ENCODE results near the gene GPC1.

GRCh38 chr2:240403396-240404104 is 31.9 kb upstream of the GPC1 start:
- TF ChIP-seq ZNF565 (CRISPR knock-in tag; conservative IDR thresholded peaks at IDR 0.05; ENCODE audit: low read depth) (no peak), TSHZ2 (CRISPR knock-in tag; IDR thresholded peaks at IDR 0.05) (no peak), CSDC2 (CRISPR knock-in tag; IDR thresholded peaks at IDR 0.05) (no peak), TCF4 (CRISPR knock-in tag; IDR thresholded peaks at IDR 0.05; ENCODE audit: borderline replicate concordance) (no peak)
